AG08395 (cell line): ENCODE measurements around the gene SELENOS.

Experiments used
- DNase-seq: peaks from one replicate; pipeline ENCODE4 v3.0.0; 2012; ENCODE audit warnings: mixed read lengths, low spot score

Gene SELENOS

DNA sequence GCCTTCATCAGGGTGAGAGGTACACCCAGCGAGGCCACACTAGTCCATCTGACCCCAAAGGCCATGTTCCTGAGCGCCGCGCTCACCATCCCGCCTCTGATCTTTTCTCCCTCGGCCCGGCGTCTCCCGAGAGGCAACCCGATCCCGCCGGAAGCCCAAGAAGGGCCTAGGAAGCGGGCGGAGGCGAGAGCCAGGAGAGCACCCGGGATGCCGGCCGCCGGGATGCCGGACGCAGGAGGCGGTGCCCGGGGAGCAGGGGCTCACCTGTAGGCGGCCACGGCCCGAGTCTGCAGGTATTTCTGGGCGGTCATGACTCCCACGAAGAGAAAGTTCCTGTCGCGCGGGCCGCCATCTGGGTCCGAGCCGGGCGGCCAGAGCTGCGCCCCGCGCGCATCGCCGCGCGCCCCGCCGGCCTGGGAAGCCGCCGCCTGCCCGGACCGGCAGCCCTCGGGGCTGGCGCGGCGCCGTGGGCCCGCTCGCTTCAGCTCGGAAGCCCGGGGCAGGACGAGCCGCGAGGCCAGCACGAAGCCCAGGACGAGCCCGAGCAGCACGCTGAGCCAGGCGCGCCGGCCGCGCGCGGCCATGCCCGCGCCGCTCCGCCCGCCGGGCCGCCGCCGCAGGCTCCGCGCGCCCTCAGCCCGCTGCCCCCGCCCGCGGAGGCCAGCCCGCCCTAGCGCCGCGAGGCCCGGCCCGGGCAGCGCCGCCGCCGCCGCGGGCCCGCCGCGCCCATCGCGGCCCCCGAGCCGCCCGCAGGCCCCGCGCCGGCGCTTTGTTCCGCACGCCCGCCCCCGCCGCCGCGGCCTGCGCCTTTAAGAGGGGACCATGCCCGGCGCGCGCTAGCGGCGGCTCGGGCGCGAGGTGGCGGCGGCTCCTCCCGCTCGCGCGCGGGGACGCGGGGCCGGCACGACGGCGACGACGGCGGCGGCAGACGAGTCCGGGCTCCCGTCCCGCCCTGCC, 26.1 kb downstream of the SELENOS start:
- peak; percentile 41 for DNase-seq

DNA sequence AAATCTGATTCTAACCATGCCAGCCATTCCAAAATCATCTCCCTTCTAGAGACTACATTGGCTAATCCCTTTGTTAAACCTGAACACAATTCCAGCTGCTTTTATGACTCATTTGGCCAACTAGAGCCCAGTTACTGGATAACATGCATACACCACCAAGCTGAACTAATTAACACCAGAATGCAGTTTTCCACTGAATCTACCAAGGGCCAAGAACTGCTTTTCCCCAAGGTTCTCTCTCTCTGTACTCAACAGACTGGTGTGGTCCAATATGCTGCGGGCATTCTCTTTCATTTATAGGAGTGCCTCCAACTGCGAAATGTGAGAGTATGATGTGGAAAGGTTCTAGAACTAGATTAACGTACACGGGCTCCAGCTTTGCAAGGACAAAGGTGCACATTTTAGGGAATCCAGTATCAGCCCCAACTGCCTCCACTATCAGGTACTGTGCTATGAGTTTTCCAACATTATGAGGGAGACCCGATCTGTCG, 26.9 kb downstream of the SELENOS start:
- peak; percentile 85 for DNase-seq

DNA sequence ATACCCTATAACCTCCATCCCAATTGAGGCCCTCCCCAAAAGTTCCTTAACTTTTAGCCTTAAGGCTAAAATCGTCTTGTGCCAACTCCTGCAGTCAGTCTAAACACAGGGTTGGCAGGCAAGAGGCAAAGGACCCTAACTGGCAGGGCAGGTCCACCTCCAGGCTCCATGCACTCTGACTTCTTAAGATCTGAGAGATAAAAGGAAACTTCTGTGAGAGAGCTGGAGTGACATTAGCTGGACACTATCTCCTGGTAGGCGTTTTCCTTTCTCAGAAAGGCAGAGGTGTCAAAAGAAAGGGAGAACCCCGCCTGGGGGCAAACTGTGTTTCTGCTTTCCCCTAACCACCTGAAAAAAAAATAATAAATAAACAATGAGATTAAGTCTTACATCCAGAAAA, 29.0 kb downstream of the SELENOS start:
- DNase-seq = no peak

- DNase-seq = no peak
Measured at GRCh38 chr15:101246824-101247745, 30.2 kb downstream of the SELENOS start.

GRCh38 chr15:101246391-101246790, 30.9 kb downstream of the SELENOS start:
- DNase-seq = no peak

GRCh38 chr15:101244889-101245668, 32.2 kb downstream of the SELENOS start:
- DNase-seq = no peak

- peak; percentile 39 for DNase-seq
Measured at GRCh38 chr15:101244036-101244781, 33.1 kb downstream of the SELENOS start.

GRCh38 chr15:101243420-101243819, 33.9 kb downstream of the SELENOS start:
- DNase-seq = no peak

- DNase-seq = no peak
Measured at GRCh38 chr15:101242999-101243336, 34.3 kb downstream of the SELENOS start.

DNA sequence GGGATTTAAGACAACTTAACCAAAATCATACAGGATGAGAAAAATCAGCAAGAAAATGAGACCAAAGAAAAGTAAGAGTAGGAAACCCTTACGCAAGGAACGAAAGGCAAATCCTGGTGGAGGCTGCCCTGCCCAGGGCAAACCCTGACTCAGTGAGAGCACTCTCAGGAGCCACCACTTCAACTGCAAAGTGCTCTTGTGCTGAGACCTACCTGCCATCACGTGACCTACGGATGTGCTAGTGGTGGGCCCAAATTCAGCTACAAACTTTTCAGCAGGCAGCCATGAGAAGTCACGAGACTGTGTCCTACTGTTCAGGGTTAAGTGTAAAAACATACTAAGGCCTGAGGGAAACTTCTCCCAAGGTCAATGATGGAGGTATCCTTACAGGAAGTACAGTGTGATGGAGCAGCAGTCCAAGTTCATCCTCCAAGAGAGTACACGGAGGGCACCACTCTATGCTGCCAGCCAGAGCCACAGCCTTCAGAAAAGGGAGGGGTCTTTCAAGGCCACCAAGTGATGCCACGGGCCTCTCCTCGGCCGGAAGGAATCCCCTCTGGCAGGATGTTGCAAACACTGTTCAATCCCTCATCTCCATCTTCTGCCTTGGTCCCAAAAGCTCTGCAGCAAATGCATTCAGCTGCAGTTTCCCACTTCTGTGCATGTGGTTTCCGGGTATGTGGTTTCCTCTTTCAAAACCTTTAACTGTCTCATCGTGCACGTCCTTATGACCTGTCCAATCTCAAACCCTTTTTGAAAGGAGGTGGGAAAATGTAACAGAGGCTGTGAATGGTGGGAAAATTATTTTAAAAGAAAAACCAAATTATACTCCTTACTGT, 34.9 kb downstream of the SELENOS start:
- peak; percentile 76 for DNase-seq

DNA sequence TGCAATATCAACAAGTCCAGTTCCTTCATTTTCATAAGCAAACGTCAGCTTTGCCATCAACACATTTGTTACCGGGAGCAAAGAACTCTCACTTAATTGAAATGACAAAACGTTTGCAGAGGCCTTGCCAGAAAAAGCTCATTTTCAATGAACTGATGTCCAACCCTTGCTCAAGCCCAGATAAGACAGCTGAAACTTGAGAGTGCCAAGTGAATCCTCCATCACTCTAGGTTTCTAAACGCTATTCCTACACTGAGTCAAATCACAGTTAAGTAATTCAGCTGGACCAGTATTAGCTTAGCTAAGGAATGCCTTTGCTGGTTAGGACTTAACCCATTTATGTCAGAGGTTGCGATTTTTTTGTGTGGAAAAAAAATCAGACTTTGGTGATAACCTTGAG, 36.9 kb downstream of the SELENOS start:
- DNase-seq = no peak

- DNase-seq = no peak
Measured at GRCh38 chr15:101239724-101240136, 37.6 kb downstream of the SELENOS start.

DNA sequence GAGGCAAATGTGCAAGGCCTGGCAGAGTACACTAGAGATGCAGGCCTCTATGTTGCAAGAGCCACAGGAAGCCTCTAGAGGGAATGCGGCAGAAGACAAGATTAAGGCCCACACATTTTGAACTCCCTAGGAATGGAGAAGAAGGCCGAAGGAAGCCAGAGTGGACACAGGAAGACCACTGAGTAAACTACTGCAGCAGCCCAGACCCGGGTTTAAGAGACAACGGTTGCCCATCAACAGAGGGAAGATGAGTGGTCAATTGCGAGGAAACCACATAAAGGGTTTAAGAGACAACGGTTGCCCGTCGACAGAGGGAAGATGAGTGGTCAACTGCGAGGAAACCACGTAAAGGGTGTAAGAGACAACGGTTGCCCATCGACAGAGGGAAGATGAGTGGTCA, 40.0 kb downstream of the SELENOS start:
- no peak for DNase-seq

DNA sequence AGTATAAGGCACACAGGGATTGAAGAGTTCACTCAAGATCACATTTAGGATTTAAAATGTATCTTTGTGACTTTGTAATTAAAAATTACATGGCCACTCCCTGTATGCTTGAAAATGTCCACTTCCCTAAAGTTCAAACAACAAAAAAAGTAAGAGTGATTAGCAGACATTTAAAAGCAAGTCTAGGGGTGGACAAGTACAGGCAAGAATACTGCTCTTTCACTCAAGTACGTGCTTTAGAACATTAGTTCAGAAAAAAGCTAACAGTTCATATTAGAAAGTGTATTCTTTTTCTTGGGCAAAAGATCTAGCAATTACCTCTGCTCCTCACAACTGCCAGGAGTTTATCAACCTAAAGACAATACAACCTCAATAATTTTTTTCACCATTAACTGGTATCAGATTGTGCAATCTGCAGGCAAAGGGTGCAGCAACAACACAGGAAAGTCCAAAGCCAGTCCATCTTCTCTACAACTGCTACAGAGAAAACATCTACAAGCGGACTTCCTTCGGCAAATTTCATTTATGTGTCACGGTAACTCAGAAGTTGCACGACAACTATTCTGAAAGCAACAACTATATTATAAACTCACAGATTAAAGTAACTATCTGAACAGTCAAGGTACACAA, 43.5 kb downstream of the SELENOS start:
- no peak for DNase-seq

GRCh38 chr15:101232677-101233076, 44.6 kb downstream of the SELENOS start:
- DNase-seq = no peak

GRCh38 chr15:101228313-101228712, 49.0 kb downstream of the SELENOS start:
- no peak for DNase-seq

GRCh38 chr15:101225658-101226057, 51.6 kb downstream of the SELENOS start:
- DNase-seq = no peak
